NCI-H526 treated with DMSO at 0.1 percent for 48 hours (cell line): Measurements from ENCODE around the gene CAGE1.
"Not testable (repeated sequence)": the region's sequence is repeated elsewhere in the genome, so short reads cannot be mapped to it uniquely, and the experiment has no call there.

Source experiments
- DNase-seq: peaks from one replicate; lab custom pipeline; 2025; lab: John Stamatoyannopoulos, UW

CAGE1 gene

GRCh38 chr6:7339007-7339732 is 50.4 kb downstream of the CAGE1 start:
- DNase-seq: not testable (repeated sequence)

GRCh38 chr6:7338031-7338430 is 51.5 kb downstream of the CAGE1 start:
- no peak for DNase-seq

- DNase-seq: no peak
Measured at GRCh38 chr6:7335519-7335918, 54.0 kb downstream of the CAGE1 start.

GRCh38 chr6:7334685-7335084 is 54.9 kb downstream of the CAGE1 start:
- no peak for DNase-seq

GRCh38 chr6:7332090-7332745 is 57.3 kb downstream of the CAGE1 start:
- DNase-seq: no peak

GRCh38 chr6:7331452-7331851 is 58.1 kb downstream of the CAGE1 start:
- DNase-seq: no peak

GRCh38 chr6:7328243-7328642 is 61.3 kb downstream of the CAGE1 start:
- no peak for DNase-seq

- DNase-seq: no peak
Measured at GRCh38 chr6:7325750-7326149, 63.8 kb downstream of the CAGE1 start.

- no peak for DNase-seq
Measured at GRCh38 chr6:7324520-7324919, 65.0 kb downstream of the CAGE1 start.

- no peak for DNase-seq
Measured at GRCh38 chr6:7323074-7323473, 66.5 kb downstream of the CAGE1 start.

- DNase-seq: not testable (repeated sequence)
Measured at GRCh38 chr6:7321866-7322265, 67.7 kb downstream of the CAGE1 start.

GRCh38 chr6:7319406-7319805 is 70.1 kb downstream of the CAGE1 start:
- DNase-seq: not testable (repeated sequence)

GRCh38 chr6:7317538-7317937 is 72.0 kb downstream of the CAGE1 start:
- no peak for DNase-seq

GRCh38 chr6:7316658-7317533 is 72.6 kb downstream of the CAGE1 start:
- DNase-seq: no peak

GRCh38 chr6:7315948-7316365 is 73.6 kb downstream of the CAGE1 start:
- no peak for DNase-seq

GRCh38 chr6:7315087-7315947 is 74.2 kb downstream of the CAGE1 start:
- not testable (repeated sequence) for DNase-seq

- DNase-seq: no peak
Measured at GRCh38 chr6:7314414-7314813, 75.1 kb downstream of the CAGE1 start.

GRCh38 chr6:7313505-7314165 is 75.9 kb downstream of the CAGE1 start:
- no peak for DNase-seq

GRCh38 chr6:7312616-7313504 is 76.7 kb downstream of the CAGE1 start, which contains the start of gene SSR1:
Gene SSR1, minus strand, starts transcription at chr6:7313199. Its CDS starts 79 bp downstream, at chr6:7313120.
- peak; percentile 93 for DNase-seq
